OCI-LY7 (cell line): Measurements from ENCODE around the gene PHACTR4. TPM values are rescaled to one million over a fixed set of nuclear protein-coding genes. Genes with fewer than 3 reads are reported as not detected.

Experiments used
- BruUV-seq: library from RNA; stranded (reverse); fragments of 400-500 nt; replicated peaks from 2 replicates; lab custom pipeline; 2021; lab: Mats Ljungman, UMichigan
- CTCF ChIA-PET: fragments of 300-600 bp; sonication (Branson Sonifier 250); formaldehyde crosslinking; loops from one replicate; lab custom pipeline; 2022; ENCODE audit warnings: antibody characterized with exemption; ENCODE audit not compliant: unreplicated experiment; lab: Charles Lee
- POLR2A ChIA-PET: fragments of 300-600 bp; sonication (Branson Sonifier 250); formaldehyde crosslinking; loops from one replicate; lab custom pipeline; 2022; ENCODE audit warnings: antibody characterized with exemption; lab: Charles Lee
- DNase-seq: peaks from one replicate; pipeline ENCODE4 v3.0.0-alpha.2; 2015; ENCODE audit warnings: low spot score
- H2AFZ ChIP-seq: fragments of 200-600 bp; sonication (generic), shearing (Covaris generic); 2 replicates; pipeline ENCODE4 v1.6.1; 2014; ENCODE audit warnings: mild to moderate bottlenecking, antibody characterized with exemption, low read length, moderate library complexity
- H3K27ac ChIP-seq: fragments of 200-600 bp; sonication (generic); 2 replicates; pipeline ENCODE4 v1.5.1; 2014; ENCODE audit warnings: mixed run types, low read depth, mild to moderate bottlenecking, moderate library complexity, low read length, inconsistent platforms; ENCODE audit not compliant: poor library complexity, severe bottlenecking
- H3K36me3 ChIP-seq: fragments of 200-600 bp; sonication (generic); 2 replicates; pipeline ENCODE4 v1.6.1; 2014; ENCODE audit warnings: mild to moderate bottlenecking, antibody characterized with exemption, low read length, moderate library complexity, mixed read lengths; ENCODE audit not compliant: insufficient read depth
- H3K4me1 ChIP-seq: fragments of 200-600 bp; sonication (generic); 2 replicates; pipeline ENCODE4 v1.5.1; 2014; ENCODE audit warnings: mild to moderate bottlenecking, low read length; ENCODE audit not compliant: insufficient read depth, poor library complexity, severe bottlenecking
- H3K4me2 ChIP-seq: fragments of 200-600 bp; sonication (generic); 2 replicates; pipeline ENCODE4 v1.6.1; 2014; ENCODE audit warnings: mild to moderate bottlenecking, low read length
- H3K4me3 ChIP-seq: fragments of 200-600 bp; sonication (generic); 2 replicates; pipeline ENCODE4 v1.5.1; 2014; ENCODE audit warnings: mild to moderate bottlenecking, low read depth, low read length; ENCODE audit not compliant: poor library complexity, severe bottlenecking
- H3K79me2 ChIP-seq: fragments of 200-600 bp; sonication (generic); 2 replicates; pipeline ENCODE4 v1.6.1; 2016; ENCODE audit warnings: low read depth, mild to moderate bottlenecking, low read length, moderate library complexity, mixed read lengths; ENCODE audit not compliant: insufficient read depth
- H3K9me2 ChIP-seq: fragments of 200-600 bp; sonication (generic); 2 replicates; pipeline ENCODE4 v1.6.1; 2016; ENCODE audit warnings: mild to moderate bottlenecking, low read length, mixed read lengths; ENCODE audit not compliant: insufficient read depth
- H3K9me3 ChIP-seq: fragments of 200-600 bp; sonication (generic); 2 replicates; pipeline ENCODE4 v1.6.1; 2014; ENCODE audit warnings: mild to moderate bottlenecking, mixed run types, low read length, mixed read lengths
- H4K20me1 ChIP-seq: fragments of 200-600 bp; sonication (generic); 2 replicates; pipeline ENCODE4 v1.6.1; 2014; ENCODE audit warnings: mild to moderate bottlenecking, antibody characterized with exemption, low read length, moderate library complexity, mixed read lengths; ENCODE audit not compliant: insufficient read depth
- CTCF ChIP-seq: fragments of 200-600 bp; sonication (generic); conservative IDR thresholded peaks from 2 replicates; pipeline ENCODE4 v1.5.1; 2014; ENCODE audit warnings: mild to moderate bottlenecking, antibody characterized with exemption, low read length, moderate library complexity, mixed read lengths
- EZH2phosphoT487 ChIP-seq: fragments of 200-600 bp; sonication (generic); IDR thresholded peaks from 2 replicates; pipeline ENCODE4 v1.6.1; 2018; ENCODE audit warnings: low read depth, borderline replicate concordance, mild to moderate bottlenecking, mixed run types, antibody characterized with exemption, low read length, moderate library complexity, mixed read lengths
- intact Hi-C: fragments of 100-400 bp; cut with micrococcal nuclease; formaldehyde crosslinking; loops from one replicate; pipeline ENCODE4 v1.10.0; 2022; ENCODE audit not compliant: unreplicated experiment
- total RNA-seq, 2 experiments: library from RNA; depleted of rRNA in 1 of 2; stranded (reverse); fragments of >200 nt in 1 of 2; shearing (Covaris generic) in 1 of 2; gene quantifications; 2 replicates each; pipeline ENCODE4 v1.2.3, GENCODE V29; 2014 to 2022

Gene PHACTR4
- total RNA-seq, 2 experiments from 2014 or later = 17.8 to 44.9 TPM

GRCh38 chr1:28509705-28510272 lies 140.2 kb downstream of the PHACTR4 start:
- intact Hi-C loops = loop anchor here (5.0 to 10.0 kb wide), 2 partner anchors 425 to 673 kb away; partner anchors contain the start of genes EYA3 and SRSF4
- Histone ChIP-seq H3K4me2 (peak overlapping the region; percentile 85), H3K9me2 (no peaks in the 10 kb centered on the region), H2AFZ (no peak overlapping the region), H4K20me1 (peaks cover 5% of the 10 kb centered on the region; the same call in 1 of the 2 replicates), H3K4me1 (peaks cover 40% of the 10 kb centered on the region), H3K4me3 (peak overlapping the region; percentile 85), H3K27ac (peak overlapping the region; percentile 94), H3K9me3 (no peaks in the 10 kb centered on the region), H3K79me2 (peaks cover 56% of the 10 kb centered on the region), H3K36me3 (peaks cover 87% of the 10 kb centered on the region)
- ChIA-PET POLR2A (interaction anchor here (0.5 to 0.9 kb wide), 2 partner anchors 72 to 166 kb away, joined by 3 read pairs; no protein-coding TSS in a partner anchor), CTCF (no interaction called here)
- no peak for TF ChIP-seq CTCF
- no peak for TF ChIP-seq EZH2phosphoT487
- DNase-seq = peak; percentile 30
- no TSS peak for BruUV-seq

GRCh38 chr1:28510273-28510969 lies 140.9 kb downstream of the PHACTR4 start:
- Histone ChIP-seq H4K20me1 (peaks cover 5% of the 10 kb centered on the region; the same call in 1 of the 2 replicates), H3K9me2 (no peaks in the 10 kb centered on the region), H3K4me1 (peaks cover 36% of the 10 kb centered on the region), H3K4me3 (peak overlapping the region; percentile 85), H3K4me2 (peak overlapping the region; percentile 85), H3K36me3 (peaks cover 90% of the 10 kb centered on the region), H2AFZ (no peak overlapping the region), H3K27ac (peak overlapping the region; percentile 94), H3K9me3 (no peaks in the 10 kb centered on the region), H3K79me2 (peaks cover 51% of the 10 kb centered on the region)
- intact Hi-C loops = loop anchor here (5.0 kb wide), 1 partner anchor 672 kb away; the partner anchor contains the start of gene SRSF4
- no TSS peak for BruUV-seq
- POLR2A ChIA-PET = interaction anchor here (0.5 to 0.9 kb wide), 2 partner anchors 71 to 167 kb away, joined by 3 read pairs; no protein-coding TSS in a partner anchor
- CTCF ChIA-PET = no interaction called here
- TF ChIP-seq CTCF = no peak
- no peak for TF ChIP-seq EZH2phosphoT487
- peak; percentile 27 for DNase-seq
